Measurements from ENCODE around the gene SEC62.

- no peak for TF ChIP-seq POLR2A (IDR thresholded peaks at IDR 0.05)
- TF ChIP-seq CTCF (IDR thresholded peaks at IDR 0.05), result no peak
These were observed 21.3 kb upstream of the SEC62 start for GRCh38 chr3:169945313-169945712.
